Muscle of leg (tissue), 11 donors: Measurements from ENCODE around the gene TTC23L. TPM values are rescaled to one million over a fixed set of nuclear protein-coding genes. Genes with fewer than 3 reads are reported as not detected.
"Not testable (repeated sequence)": the region's sequence is repeated elsewhere in the genome, so short reads cannot be mapped to it uniquely, and the experiment has no call there.

Experiments used
- DNase-seq: peaks from one replicate; pipeline ENCODE4 v3.0.0; 2013
- H3K27ac ChIP-seq: one replicate; pipeline ENCODE4 v1.5.1; 2013; ENCODE audit warnings: mild to moderate bottlenecking, low read length, control low read depth
- H3K27me3 ChIP-seq: one replicate; pipeline ENCODE4 v1.6.1; 2013; ENCODE audit warnings: low read length; ENCODE audit not compliant: control insufficient read depth, insufficient read depth
- H3K36me3 ChIP-seq: one replicate; pipeline ENCODE4 v1.6.1; 2013; ENCODE audit warnings: low read length; ENCODE audit not compliant: control insufficient read depth, insufficient read depth
- H3K4me1 ChIP-seq: one replicate; pipeline ENCODE4 v1.6.1; 2013; ENCODE audit warnings: low read length; ENCODE audit not compliant: control insufficient read depth, insufficient read depth
- H3K4me3 ChIP-seq: one replicate; pipeline ENCODE4 v1.5.1; 2013; ENCODE audit warnings: low read length, control low read depth
- H3K9me3 ChIP-seq: replicated peaks from 2 replicates; pipeline ENCODE4 v1.6.1; 2013; ENCODE audit warnings: low read depth, low read length; ENCODE audit not compliant: control insufficient read depth
- WGBS: methylation state at CpG from one replicate; pipeline ENCODE4 v1.1.5; 2013; ENCODE audit warnings: missing lambda C conversion rate; ENCODE audit not compliant: insufficient coverage; 5-methylcytosine and 5-hydroxymethylcytosine counted together
- polyA plus RNA-seq, 8 donors: library from polyadenylated mRNA; unstranded; fragments of 120-200 nt; gene quantifications; one replicate each; pipeline versions ENCODE4 v1.2.1 to v1.2.3, GENCODE V29; 2013; ENCODE audit warnings: inconsistent platforms in 1 of 8, low replicate concordance in 1 of 8; ENCODE audit not compliant: insufficient read length in 8 of 8, insufficient read depth in 1 of 8
- total RNA-seq: library from RNA; stranded (reverse); fragments of 120-200 nt; gene quantifications from one replicate; pipeline ENCODE4 v1.2.4, GENCODE V29; 2013

TTC23L gene
- total and polyA plus RNA-seq, 9 donors = 0.12 to 0.68 (median 0.22) TPM

- H3K4me1 ChIP-seq = no peaks in the 10 kb centered on the region
- DNase-seq = no peak
- H3K27me3 ChIP-seq = no peaks in the 10 kb centered on the region
- WGBS = no CpG with 5 or more reads among the region's 3 CpGs
- H3K9me3 ChIP-seq = no peaks in the 10 kb centered on the region
- H3K36me3 ChIP-seq = peaks cover 1% of the 10 kb centered on the region
- no peak overlapping the region for H3K27ac ChIP-seq
- no peak overlapping the region for H3K4me3 ChIP-seq
These were observed 25.5 kb upstream of the TTC23L start for GRCh38 chr5:34813509-34813908.

- DNase-seq = no peak
- Histone ChIP-seq H3K36me3 (peaks cover under 1% of the 10 kb centered on the region), H3K4me1 (no peaks in the 10 kb centered on the region), H3K27ac (no peak overlapping the region), H3K27me3 (no peaks in the 10 kb centered on the region), H3K4me3 (no peak overlapping the region), H3K9me3 (no peaks in the 10 kb centered on the region)
- WGBS = 80% methylated on average over 1 of the region's 3 CpGs
These were observed 21.2 kb upstream of the TTC23L start for GRCh38 chr5:34817558-34818351.

- H3K36me3 ChIP-seq = peaks cover 5% of the 10 kb centered on the region
- no peaks in the 10 kb centered on the region for H3K27me3 ChIP-seq
- H3K4me1 ChIP-seq = no peaks in the 10 kb centered on the region
- no peak for DNase-seq
- whole genome bisulfite sequencing = no CpG with 5 or more reads among the region's 3 CpGs
- no peak overlapping the region for H3K27ac ChIP-seq
- H3K4me3 ChIP-seq = no peak overlapping the region
- no peaks in the 10 kb centered on the region for H3K9me3 ChIP-seq
These were observed 20.2 kb upstream of the TTC23L start for GRCh38 chr5:34818717-34819116.

GRCh38 chr5:34820593-34820992 is 18.4 kb upstream of the TTC23L start:
- no peak for DNase-seq
- WGBS = 89% methylated on average over 1 of the region's 1 CpG
- H3K27me3 ChIP-seq = no peaks in the 10 kb centered on the region
- H3K4me3 ChIP-seq = no peak overlapping the region
- no peak overlapping the region for H3K27ac ChIP-seq
- no peaks in the 10 kb centered on the region for H3K9me3 ChIP-seq
- no peaks in the 10 kb centered on the region for H3K4me1 ChIP-seq
- H3K36me3 ChIP-seq = peaks cover 17% of the 10 kb centered on the region

GRCh38 chr5:34822956-34823715 is 15.8 kb upstream of the TTC23L start:
- H3K4me3 ChIP-seq = no peak overlapping the region
- no peak overlapping the region for H3K27ac ChIP-seq
- no peaks in the 10 kb centered on the region for H3K4me1 ChIP-seq
- H3K36me3 ChIP-seq = peaks cover 33% of the 10 kb centered on the region
- DNase-seq = no peak
- 69% methylated on average over 6 of the region's 8 CpGs for WGBS
- H3K9me3 ChIP-seq = no peaks in the 10 kb centered on the region
- no peaks in the 10 kb centered on the region for H3K27me3 ChIP-seq

GRCh38 chr5:34826347-34826746 is 12.6 kb upstream of the TTC23L start:
- Histone ChIP-seq H3K4me1 (no peaks in the 10 kb centered on the region), H3K36me3 (peaks cover 41% of the 10 kb centered on the region), H3K27me3 (no peaks in the 10 kb centered on the region), H3K9me3 (no peaks in the 10 kb centered on the region), H3K4me3 (no peak overlapping the region), H3K27ac (no peak overlapping the region)
- DNase-seq = no peak
- 90% methylated on average over 3 of the region's 6 CpGs for WGBS

- H3K36me3 ChIP-seq = peaks cover 40% of the 10 kb centered on the region
- no peak overlapping the region for H3K4me3 ChIP-seq
- H3K4me1 ChIP-seq = no peaks in the 10 kb centered on the region
- no peak for DNase-seq
- H3K9me3 ChIP-seq = no peaks in the 10 kb centered on the region
- H3K27me3 ChIP-seq = no peaks in the 10 kb centered on the region
- 100% methylated on average over 4 of the region's 6 CpGs for WGBS
- no peak overlapping the region for H3K27ac ChIP-seq
These were observed 11.1 kb upstream of the TTC23L start for GRCh38 chr5:34827588-34828506.

GRCh38 chr5:34830827-34831226 is 8.1 kb upstream of the TTC23L start:
- H3K9me3 ChIP-seq, DNase-seq, H3K4me1 ChIP-seq, H3K4me3 ChIP-seq, H3K27ac ChIP-seq, H3K27me3 ChIP-seq: not testable (repeated sequence)
- H3K36me3 ChIP-seq = peaks cover 24% of the 10 kb centered on the region
- WGBS = 96% methylated on average over 5 of the region's 7 CpGs

GRCh38 chr5:34831303-34831702 is 7.7 kb upstream of the TTC23L start:
- Histone ChIP-seq H3K4me1 (no peaks in the 10 kb centered on the region), H3K4me3 (no peak overlapping the region), H3K27me3 (no peaks in the 10 kb centered on the region), H3K9me3 (no peaks in the 10 kb centered on the region), H3K27ac (no peak overlapping the region), H3K36me3 (peaks cover 22% of the 10 kb centered on the region)
- DNase-seq = no peak

GRCh38 chr5:34832568-34832967 is 6.4 kb upstream of the TTC23L start:
- no peaks in the 10 kb centered on the region for H3K4me1 ChIP-seq
- no peak overlapping the region for H3K4me3 ChIP-seq
- no peak overlapping the region for H3K27ac ChIP-seq
- no peaks in the 10 kb centered on the region for H3K9me3 ChIP-seq
- H3K36me3 ChIP-seq = peaks cover 10% of the 10 kb centered on the region
- no peak for DNase-seq
- WGBS = 70% methylated on average over 3 of the region's 5 CpGs
- no peaks in the 10 kb centered on the region for H3K27me3 ChIP-seq
